Thyroid gland (tissue), 4 donors: ENCODE data around the gene TANC1. TPM values are rescaled to one million over a fixed set of nuclear protein-coding genes. Genes with fewer than 3 reads are reported as not detected.
A peak's percentile ranks its signal among the peaks of the same experiment; 100 is the strongest.

Experiments used
- DNase-seq, 2 donors: peaks; one replicate each; pipeline ENCODE4 v3.0.0-alpha.2; 2019
- H3K27ac ChIP-seq, 3 donors: fragments of 200-600 bp; sonication (generic); 1 replicate in 2 of 3; 2 replicates in 1 of 3; pipeline ENCODE4 v1.5.1; 2016 to 2019; ENCODE audit warnings: mild to moderate bottlenecking in 1 of 3, moderate library complexity in 1 of 3
- H3K27me3 ChIP-seq: fragments of 200-600 bp; sonication (generic); one replicate; pipeline ENCODE4 v1.5.1; 2019
- H3K36me3 ChIP-seq, 2 donors: fragments of 200-600 bp; sonication (generic); one replicate each; pipeline ENCODE4 v1.5.1; 2016 to 2019
- H3K4me1 ChIP-seq, 2 donors: fragments of 200-600 bp; sonication (generic); one replicate each; pipeline ENCODE4 v1.5.1; 2017 to 2019
- H3K4me3 ChIP-seq, 3 donors: fragments of 200-600 bp; sonication (generic); replicated peaks in 1 of 3; 1 replicate in 2 of 3; 2 replicates in 1 of 3; pipeline ENCODE4 v1.5.1; 2016; ENCODE audit warnings: mild to moderate bottlenecking in 1 of 3
- H3K9me3 ChIP-seq: fragments of 200-600 bp; sonication (generic); one replicate; pipeline ENCODE4 v1.5.1; 2017
- POLR2A ChIP-seq, 2 donors: fragments of 450-650 bp; IDR thresholded peaks; one replicate each; pipeline ENCODE4 v1.6.1; 2017; ENCODE audit warnings: antibody characterized with exemption in 2 of 2, mild to moderate bottlenecking in 2 of 2, moderate library complexity in 1 of 2
- WGBS, 2 donors: methylation state at CpG; one replicate each; pipeline ENCODE4 v1.1.5; 2017; 5-methylcytosine and 5-hydroxymethylcytosine counted together
- intact Hi-C: fragments of 100-400 bp; cut with DNase I; formaldehyde crosslinking; loops from one replicate; pipeline ENCODE4 v1.15.1; 2023
- total RNA-seq, 4 donors: library from RNA; depleted of rRNA; stranded (reverse); fragments of >200 nt; gene quantifications; one replicate each; pipeline ENCODE4 v1.2.3, GENCODE V29; 2016
- TF ChIP-seq, protein P1 (sequence below), 6 experiments: fragments of 200-600 bp in 3 of 6; fragments of 450-650 bp in 3 of 6; sonication (generic) in 3 of 6; IDR thresholded peaks; one replicate each; pipeline ENCODE4 v1.5.1; 2016 to 2019; ENCODE audit warnings: antibody characterized with exemption in 6 of 6, mild to moderate bottlenecking in 2 of 6, inconsistent platforms in 1 of 6, moderate library complexity in 1 of 6

The TANC1 gene
- total RNA-seq, 4 donors from 2014 or later: 51.1 to 93.8 (median 63.6) TPM

DNA sequence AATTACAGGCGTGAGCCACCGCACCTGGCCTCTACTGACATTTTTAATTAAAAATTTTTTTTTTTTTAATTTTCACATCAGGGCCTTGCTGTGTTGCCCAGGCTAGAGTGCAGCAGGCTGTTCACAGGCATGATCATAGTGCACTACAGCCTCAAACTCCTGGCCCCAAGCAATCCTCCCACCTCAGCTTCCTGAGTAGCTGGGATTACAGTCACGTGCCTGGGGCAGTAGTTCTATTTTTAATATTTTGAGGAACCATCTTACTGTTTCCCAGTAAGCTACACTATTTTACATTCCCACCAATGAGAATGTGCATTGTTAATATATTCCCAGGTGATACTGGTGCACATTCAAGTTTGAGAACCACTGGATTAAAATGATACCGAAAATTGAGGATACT is 225.4 kb downstream of the TANC1 start:
- Histone ChIP-seq H3K9me3 (no peaks in the 10 kb centered on the region), H3K27ac (no peak overlapping the region), H3K4me3 (no peak overlapping the region), H3K27me3 (no peaks in the 10 kb centered on the region), H3K4me1 (no peaks in the 10 kb centered on the region), H3K36me3 (peaks cover 12 to 28% of the 10 kb centered on the region in 2 donors)
- WGBS, 2 donors: 94 to 96% methylated on average over 4 of the region's 4 CpGs
- TF ChIP-seq POLR2A (IDR thresholded peaks at IDR 0.05): no peak
- TF ChIP-seq, protein P1, sequence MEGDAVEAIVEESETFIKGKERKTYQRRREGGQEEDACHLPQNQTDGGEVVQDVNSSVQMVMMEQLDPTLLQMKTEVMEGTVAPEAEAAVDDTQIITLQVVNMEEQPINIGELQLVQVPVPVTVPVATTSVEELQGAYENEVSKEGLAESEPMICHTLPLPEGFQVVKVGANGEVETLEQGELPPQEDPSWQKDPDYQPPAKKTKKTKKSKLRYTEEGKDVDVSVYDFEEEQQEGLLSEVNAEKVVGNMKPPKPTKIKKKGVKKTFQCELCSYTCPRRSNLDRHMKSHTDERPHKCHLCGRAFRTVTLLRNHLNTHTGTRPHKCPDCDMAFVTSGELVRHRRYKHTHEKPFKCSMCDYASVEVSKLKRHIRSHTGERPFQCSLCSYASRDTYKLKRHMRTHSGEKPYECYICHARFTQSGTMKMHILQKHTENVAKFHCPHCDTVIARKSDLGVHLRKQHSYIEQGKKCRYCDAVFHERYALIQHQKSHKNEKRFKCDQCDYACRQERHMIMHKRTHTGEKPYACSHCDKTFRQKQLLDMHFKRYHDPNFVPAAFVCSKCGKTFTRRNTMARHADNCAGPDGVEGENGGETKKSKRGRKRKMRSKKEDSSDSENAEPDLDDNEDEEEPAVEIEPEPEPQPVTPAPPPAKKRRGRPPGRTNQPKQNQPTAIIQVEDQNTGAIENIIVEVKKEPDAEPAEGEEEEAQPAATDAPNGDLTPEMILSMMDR (IDR thresholded peaks at IDR 0.05): no peak
- intact Hi-C loops: no loop called here
- no peak for DNase-seq

DNA sequence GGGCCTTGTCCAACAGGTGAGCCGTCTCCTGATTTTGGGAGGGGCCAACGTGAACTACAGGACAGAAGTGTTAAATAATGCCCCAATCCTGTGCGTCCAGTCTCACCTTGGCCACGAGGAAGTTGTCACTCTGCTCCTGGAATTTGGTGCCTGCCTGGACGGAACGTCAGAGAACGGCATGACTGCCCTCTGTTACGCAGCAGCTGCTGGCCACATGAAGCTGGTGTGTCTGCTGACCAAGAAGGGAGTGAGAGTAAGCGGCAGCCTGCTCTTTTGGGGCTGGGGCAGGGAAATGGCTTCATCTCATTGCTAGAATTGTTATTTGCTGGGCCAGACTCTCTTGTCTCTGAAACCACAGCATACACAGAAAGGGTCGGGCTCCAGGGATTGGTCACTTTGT is 225.8 kb downstream of the TANC1 start:
- no peak for TF ChIP-seq POLR2A (IDR thresholded peaks at IDR 0.05)
- TF ChIP-seq, protein P1 (IDR thresholded peaks at IDR 0.05): no peak
- intact Hi-C loops: no loop called here
- Histone ChIP-seq H3K4me3 (no peak overlapping the region), H3K27me3 (no peaks in the 10 kb centered on the region), H3K36me3 (peaks cover 12 to 28% of the 10 kb centered on the region in 2 donors), H3K27ac (peak overlapping the region in 1 of 3 donors; percentile 7), H3K9me3 (no peaks in the 10 kb centered on the region), H3K4me1 (no peaks in the 10 kb centered on the region)
- 85 to 89% methylated on average over 8 to 10 of the region's 10 CpGs for WGBS, 2 donors
- no peak for DNase-seq

DNA sequence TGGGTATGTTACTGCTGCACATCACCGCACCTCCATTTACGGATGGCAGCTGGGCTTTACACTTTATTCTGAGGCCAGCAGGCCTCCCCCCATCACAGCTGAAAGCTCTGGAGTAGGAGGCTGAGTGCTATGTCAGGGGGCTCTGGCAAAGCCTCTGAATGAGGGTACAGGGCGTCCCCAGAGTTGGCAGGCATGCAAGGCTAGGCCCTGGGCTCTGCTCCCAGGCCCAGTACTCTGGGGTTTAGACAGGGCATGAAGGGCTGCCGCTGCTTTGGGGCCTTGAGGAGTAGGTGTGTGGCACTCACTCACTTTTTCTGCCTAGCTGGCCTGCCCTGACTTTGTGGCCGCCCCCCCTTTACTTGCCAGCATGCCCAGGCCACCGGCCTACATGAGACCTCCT is 227.3 kb downstream of the TANC1 start:
- 89 to 96% methylated on average over 5 to 6 of the region's 6 CpGs for WGBS, 2 donors
- peaks cover 3 to 8% of the 10 kb centered on the region in 2 donors for H3K4me1 ChIP-seq
- no peak overlapping the region for H3K4me3 ChIP-seq
- H3K27me3 ChIP-seq: no peaks in the 10 kb centered on the region
- H3K9me3 ChIP-seq: no peaks in the 10 kb centered on the region
- no peak overlapping the region for H3K27ac ChIP-seq
- DNase-seq: no peak
- no peak for TF ChIP-seq POLR2A (IDR thresholded peaks at IDR 0.05)
- TF ChIP-seq, protein P1 (IDR thresholded peaks at IDR 0.05): no peak
- intact Hi-C loops: no loop called here
- peaks cover 12 to 28% of the 10 kb centered on the region in 2 donors for H3K36me3 ChIP-seq

DNA sequence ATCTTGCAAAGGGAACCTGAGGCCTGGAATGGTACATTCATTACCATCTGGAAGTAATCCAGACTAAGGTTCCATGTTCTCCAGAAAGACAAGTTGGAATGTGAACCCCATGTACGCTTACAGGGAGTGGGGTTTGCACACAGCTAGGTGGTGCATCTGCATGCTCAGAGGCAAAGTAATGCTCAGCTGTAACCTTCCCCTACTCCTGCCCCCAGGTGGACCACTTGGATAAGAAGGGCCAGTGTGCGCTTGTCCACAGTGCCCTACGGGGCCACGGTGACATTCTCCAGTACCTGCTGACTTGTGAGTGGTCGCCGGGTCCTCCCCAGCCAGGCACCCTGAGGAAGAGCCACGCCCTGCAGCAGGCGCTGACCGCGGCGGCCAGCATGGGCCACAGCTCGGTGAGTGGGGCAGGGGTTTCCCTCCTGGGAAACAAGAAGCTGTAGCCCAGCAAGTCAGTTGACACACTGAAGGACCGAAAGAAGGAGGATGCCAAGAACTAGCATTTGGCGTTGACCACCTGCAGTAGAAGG is 228.0 kb downstream of the TANC1 start:
- Histone ChIP-seq H3K27ac (no peak overlapping the region), H3K4me1 (peaks cover 3 to 10% of the 10 kb centered on the region in 2 donors), H3K9me3 (no peaks in the 10 kb centered on the region), H3K27me3 (no peaks in the 10 kb centered on the region), H3K4me3 (no peak overlapping the region), H3K36me3 (peaks cover 12 to 28% of the 10 kb centered on the region in 2 donors)
- no peak for TF ChIP-seq POLR2A (IDR thresholded peaks at IDR 0.05)
- TF ChIP-seq, protein P1 (IDR thresholded peaks at IDR 0.05): no peak
- WGBS, 2 donors: 94 to 95% methylated on average over 2 to 7 of the region's 14 CpGs
- no peak for DNase-seq
- intact Hi-C loops: no loop called here

DNA sequence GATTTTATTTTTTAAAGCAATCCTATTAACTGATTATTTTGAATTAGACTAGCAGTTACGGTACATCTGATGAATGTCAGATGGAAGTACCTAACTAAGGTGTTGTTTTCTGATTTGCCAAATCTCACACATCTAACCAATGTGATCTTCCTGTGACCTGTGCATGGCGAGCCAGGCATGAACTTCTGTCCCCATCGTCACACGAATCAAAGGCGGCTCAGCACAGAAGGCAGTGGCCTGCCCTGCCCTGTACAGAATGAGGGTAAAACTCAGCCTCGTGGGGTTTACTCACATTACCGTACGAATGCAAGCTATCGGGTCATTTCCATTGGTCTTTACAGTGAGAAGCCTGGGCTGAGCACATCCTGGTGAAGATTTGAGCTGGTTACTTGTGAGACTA is 230.8 kb downstream of the TANC1 start:
- WGBS, 2 donors: 94 to 95% methylated on average over 9 of the region's 9 CpGs
- H3K27ac ChIP-seq: no peak overlapping the region

More for the DNA sequence above, 230.8 kb downstream of the TANC1 start:
- no peak for DNase-seq
- Histone ChIP-seq H3K4me1 (peaks cover 3 to 10% of the 10 kb centered on the region in 2 donors), H3K9me3 (no peaks in the 10 kb centered on the region), H3K36me3 (peaks cover 12 to 28% of the 10 kb centered on the region in 2 donors), H3K4me3 (no peak overlapping the region), H3K27me3 (no peaks in the 10 kb centered on the region)
- intact Hi-C loops: no loop called here
- no peak for TF ChIP-seq POLR2A (IDR thresholded peaks at IDR 0.05)
- TF ChIP-seq, protein P1 (IDR thresholded peaks at IDR 0.05): no peak
